GM18502 (cell line): ENCODE data around the gene FBXO45.
"Not testable (repeated sequence)": the region's sequence is repeated elsewhere in the genome, so short reads cannot be mapped to it uniquely, and the experiment has no call there.

Source experiments
- ATAC-seq: cut with Tn5 transposase; IDR thresholded peaks from one replicate; pipeline ENCODE4 v1.9.1; 2021; ENCODE audit warnings: mild to moderate bottlenecking; ENCODE audit not compliant: unreplicated experiment, poor library complexity

The FBXO45 gene

GRCh38 chr3:196611761-196612483, 43.5 kb downstream of the FBXO45 start:
- no peak for ATAC-seq

- ATAC-seq = not testable (repeated sequence)
Observed at GRCh38 chr3:196615234-196615633, 46.8 kb downstream of the FBXO45 start.

- ATAC-seq = no peak
Observed at GRCh38 chr3:196617256-196617655, 48.8 kb downstream of the FBXO45 start.

GRCh38 chr3:196619223-196619622, 50.8 kb downstream of the FBXO45 start:
- ATAC-seq = no peak

GRCh38 chr3:196619627-196620026, 51.2 kb downstream of the FBXO45 start:
- ATAC-seq = not testable (repeated sequence)

- ATAC-seq = peak; percentile 75
Observed at GRCh38 chr3:196620161-196620604, 51.7 kb downstream of the FBXO45 start.

- no peak for ATAC-seq
Observed at GRCh38 chr3:196620684-196621083, 52.2 kb downstream of the FBXO45 start.

- ATAC-seq = no peak
Observed at GRCh38 chr3:196621611-196622010, 53.2 kb downstream of the FBXO45 start.

- peak; percentile 46 for ATAC-seq
Observed at GRCh38 chr3:196624067-196624790, 55.8 kb downstream of the FBXO45 start.

- ATAC-seq = no peak
Observed at GRCh38 chr3:196624907-196625306, 56.4 kb downstream of the FBXO45 start.

- no peak for ATAC-seq
Observed at GRCh38 chr3:196625331-196625730, 56.9 kb downstream of the FBXO45 start.

GRCh38 chr3:196627918-196628231, 59.4 kb downstream of the FBXO45 start:
- no peak for ATAC-seq

GRCh38 chr3:196629228-196629627, 60.8 kb downstream of the FBXO45 start:
- no peak for ATAC-seq

GRCh38 chr3:196631682-196632045, 63.2 kb downstream of the FBXO45 start:
- ATAC-seq = no peak

- ATAC-seq = peak; percentile 72
Observed at GRCh38 chr3:196632046-196632751, 63.7 kb downstream of the FBXO45 start.

GRCh38 chr3:196633555-196634151, 65.2 kb downstream of the FBXO45 start:
- no peak for ATAC-seq

GRCh38 chr3:196634224-196634623, 65.8 kb downstream of the FBXO45 start:
- no peak for ATAC-seq

- ATAC-seq = no peak
Observed at GRCh38 chr3:196634829-196635228, 66.4 kb downstream of the FBXO45 start.

GRCh38 chr3:196636369-196637349, 68.2 kb downstream of the FBXO45 start:
- no peak for ATAC-seq

- ATAC-seq = not testable (repeated sequence)
Observed at GRCh38 chr3:196637941-196638340, 69.5 kb downstream of the FBXO45 start.
